GM12891 (cell line): Measurements from ENCODE around the gene LMNTD1.

Experiments
- POLR2A ChIP-seq: IDR thresholded peaks from 2 replicates; pipeline ENCODE4 v1.6.1; 2011; ENCODE audit warnings: low read depth, low read length, control low read depth
- POLR2AphosphoS5 ChIP-seq: IDR thresholded peaks from 2 replicates; pipeline ENCODE4 v1.6.1; 2011; ENCODE audit warnings: low read depth, low read length, control low read depth
- SPI1 ChIP-seq: IDR thresholded peaks from 2 replicates; pipeline ENCODE4 v1.6.1; 2011; ENCODE audit warnings: low read depth, low read length, control low read depth
- TAF1 ChIP-seq: IDR thresholded peaks from 2 replicates; pipeline ENCODE4 v1.6.1; 2011; ENCODE audit warnings: low read depth, low read length, control low read depth

DNA sequence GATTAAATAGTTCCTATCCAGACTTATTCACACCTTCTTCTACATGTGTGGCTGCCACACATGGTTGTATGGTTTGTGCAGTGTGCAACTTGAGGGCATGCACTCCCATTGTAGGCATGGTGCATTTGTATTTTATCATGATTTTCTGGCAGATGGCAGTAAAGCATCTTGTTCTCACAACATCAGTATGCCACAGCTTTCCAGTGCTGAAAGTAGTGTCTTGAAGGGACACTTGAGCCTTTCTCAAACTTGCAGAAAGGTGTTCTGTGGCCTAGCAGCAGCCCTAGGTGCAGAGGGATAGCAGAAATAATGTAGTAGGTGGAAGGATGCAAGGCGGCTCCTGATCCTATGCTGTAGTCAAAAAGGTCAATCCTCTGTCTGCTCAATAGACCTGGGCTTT, 72.9 kb downstream of the LMNTD1 start:
- no peak for TF ChIP-seq POLR2A
- TF ChIP-seq POLR2AphosphoS5: no peak
- TF ChIP-seq TAF1: no peak
- no peak for TF ChIP-seq SPI1
